Prostate gland (tissue), 2 donors: ENCODE measurements around the gene NDST1.

Source experiments
- POLR2A ChIP-seq: fragments of 450-650 bp; IDR thresholded peaks from one replicate; pipeline ENCODE4 v1.6.1; 2016; ENCODE audit warnings: antibody characterized with exemption, mild to moderate bottlenecking
- POLR2AphosphoS5 ChIP-seq: sonication (generic); formaldehyde crosslinking; IDR thresholded peaks from one replicate; pipeline ENCODE4 v1.6.1; 2017; ENCODE audit warnings: antibody characterized with exemption
- TF ChIP-seq, protein P1 (sequence below), 4 experiments: fragments of 200-600 bp in 2 of 4; fragments of 450-650 bp in 2 of 4; sonication (generic) in 2 of 4; IDR thresholded peaks; 1 replicate in 3 of 4; 2 replicates in 1 of 4; pipeline ENCODE4 v1.5.1; 2016 to 2019; ENCODE audit warnings: antibody characterized with exemption in 4 of 4, mild to moderate bottlenecking in 2 of 4, moderate library complexity in 2 of 4

DNA sequence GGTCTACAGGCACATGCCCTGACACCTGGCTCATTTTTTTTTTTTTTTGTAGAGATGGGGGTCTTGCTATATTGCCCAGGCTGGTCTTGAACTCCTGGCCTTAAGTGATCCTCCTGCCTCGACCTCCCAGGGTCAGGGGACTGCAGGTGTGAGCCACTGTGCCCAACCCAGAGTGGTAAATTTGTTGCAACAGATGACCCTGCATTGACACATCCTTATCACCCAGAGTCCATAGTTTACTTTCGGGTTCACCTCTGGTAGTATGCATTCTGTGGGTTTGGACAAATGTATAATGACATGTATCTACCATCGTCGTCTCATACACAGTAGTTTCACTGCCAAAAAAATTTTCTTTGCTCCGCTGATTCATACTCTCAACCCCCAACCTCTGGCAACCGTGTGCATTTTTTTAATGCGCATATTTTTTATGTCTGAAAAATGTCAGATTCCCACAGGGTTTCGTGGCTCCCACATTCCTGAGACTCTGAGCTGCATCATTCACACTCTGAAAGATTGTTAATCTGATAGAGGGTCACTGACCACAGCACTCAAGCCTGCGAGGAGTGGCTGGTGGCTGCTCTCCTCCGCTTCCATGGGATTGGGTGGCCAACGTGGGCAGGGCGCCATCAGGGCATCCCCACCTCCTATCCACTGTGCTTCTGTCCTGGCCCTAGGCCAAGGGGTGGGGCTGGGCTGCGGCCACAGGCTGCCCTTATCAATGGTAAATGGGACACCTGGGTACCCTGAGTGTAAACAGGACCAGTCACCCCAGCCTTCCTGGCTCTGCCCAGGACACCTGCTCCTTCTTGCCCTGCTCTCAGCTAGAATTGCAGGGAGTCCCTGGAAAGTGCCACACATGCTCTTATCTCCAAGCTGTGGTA, 9.6 kb downstream of the NDST1 start:
- TF ChIP-seq, protein P1, sequence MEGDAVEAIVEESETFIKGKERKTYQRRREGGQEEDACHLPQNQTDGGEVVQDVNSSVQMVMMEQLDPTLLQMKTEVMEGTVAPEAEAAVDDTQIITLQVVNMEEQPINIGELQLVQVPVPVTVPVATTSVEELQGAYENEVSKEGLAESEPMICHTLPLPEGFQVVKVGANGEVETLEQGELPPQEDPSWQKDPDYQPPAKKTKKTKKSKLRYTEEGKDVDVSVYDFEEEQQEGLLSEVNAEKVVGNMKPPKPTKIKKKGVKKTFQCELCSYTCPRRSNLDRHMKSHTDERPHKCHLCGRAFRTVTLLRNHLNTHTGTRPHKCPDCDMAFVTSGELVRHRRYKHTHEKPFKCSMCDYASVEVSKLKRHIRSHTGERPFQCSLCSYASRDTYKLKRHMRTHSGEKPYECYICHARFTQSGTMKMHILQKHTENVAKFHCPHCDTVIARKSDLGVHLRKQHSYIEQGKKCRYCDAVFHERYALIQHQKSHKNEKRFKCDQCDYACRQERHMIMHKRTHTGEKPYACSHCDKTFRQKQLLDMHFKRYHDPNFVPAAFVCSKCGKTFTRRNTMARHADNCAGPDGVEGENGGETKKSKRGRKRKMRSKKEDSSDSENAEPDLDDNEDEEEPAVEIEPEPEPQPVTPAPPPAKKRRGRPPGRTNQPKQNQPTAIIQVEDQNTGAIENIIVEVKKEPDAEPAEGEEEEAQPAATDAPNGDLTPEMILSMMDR (IDR thresholded peaks at IDR 0.05) = no peak
- no peak for TF ChIP-seq POLR2A
- TF ChIP-seq POLR2AphosphoS5 = no peak
